Measurements from ENCODE around the gene PALLD.

PALLD gene

GRCh38 chr4:168690199-168690598 is 193.3 kb downstream of the PALLD start:
- no peak overlapping the region for H3K27ac ChIP-seq (ENCODE audit: poor library complexity, severe bottlenecking)
- no peaks in the 10 kb centered on the region for H3K27me3 ChIP-seq (ENCODE audit: insufficient read depth, poor library complexity, severe bottlenecking)
- ATAC-seq (ENCODE audit: low read depth): no peak
- no peaks in the 10 kb centered on the region for H3K36me3 ChIP-seq (ENCODE audit: low read depth)
- peaks cover 14% of the 10 kb centered on the region for H3K4me1 ChIP-seq (ENCODE audit: insufficient read depth, poor library complexity, severe bottlenecking)
- H3K4me3 ChIP-seq (ENCODE audit: severe bottlenecking): no peak overlapping the region
- no peaks in the 10 kb centered on the region for H3K9me3 ChIP-seq (ENCODE audit: severe bottlenecking)
- no peak for DNase-seq (ENCODE audit: low spot score)
- no peak for TF ChIP-seq CTCF (IDR thresholded peaks at IDR 0.05; ENCODE audit: poor library complexity, severe bottlenecking)

DNA sequence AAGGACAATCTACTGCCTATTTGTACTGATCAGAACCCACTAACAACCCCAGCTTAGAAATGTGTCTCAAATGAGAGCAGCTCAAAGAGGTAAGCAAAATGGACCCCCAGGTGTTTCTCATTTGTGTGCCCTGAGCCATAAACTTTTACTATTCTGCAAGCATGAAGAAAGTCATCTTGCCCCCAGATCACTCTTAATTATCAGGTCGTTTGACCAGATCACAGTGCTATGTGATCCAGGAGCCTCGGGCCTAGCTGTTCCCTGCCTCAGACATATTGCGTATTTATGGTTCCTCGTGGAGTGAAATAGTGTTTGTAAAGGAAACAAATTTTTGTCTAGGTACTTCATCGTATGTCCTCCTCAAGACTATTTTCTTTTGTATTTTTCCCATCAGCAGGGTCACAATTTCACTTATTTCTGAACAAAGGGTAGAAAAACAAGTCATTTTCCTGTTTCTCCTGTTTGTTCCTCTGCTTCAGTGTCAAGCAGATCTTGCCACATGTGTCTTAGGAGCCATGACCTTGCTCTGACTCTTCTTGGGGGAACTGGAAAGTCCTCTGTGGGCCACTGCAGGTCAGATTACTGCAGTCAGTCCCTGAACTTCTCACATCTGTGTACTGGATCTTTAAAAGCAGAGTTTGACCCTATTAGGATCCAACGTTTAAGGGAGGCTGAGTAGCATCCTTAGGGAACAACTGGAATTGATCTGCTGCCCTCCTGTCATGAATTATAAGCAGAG is 194.9 kb downstream of the PALLD start:
- no peak for TF ChIP-seq CTCF (IDR thresholded peaks at IDR 0.05; ENCODE audit: poor library complexity, severe bottlenecking)
- Histone ChIP-seq H3K27ac (ENCODE audit: poor library complexity, severe bottlenecking) (no peak overlapping the region), H3K4me3 (ENCODE audit: severe bottlenecking) (no peak overlapping the region), H3K27me3 (ENCODE audit: insufficient read depth, poor library complexity, severe bottlenecking) (no peaks in the 10 kb centered on the region), H3K4me1 (ENCODE audit: insufficient read depth, poor library complexity, severe bottlenecking) (peaks cover 22% of the 10 kb centered on the region), H3K36me3 (ENCODE audit: low read depth) (peaks cover 5% of the 10 kb centered on the region; the same call in 1 of the 2 replicates), H3K9me3 (ENCODE audit: severe bottlenecking) (no peaks in the 10 kb centered on the region)
- no peak for ATAC-seq (ENCODE audit: low read depth)
- no peak for DNase-seq (ENCODE audit: low spot score)

DNA sequence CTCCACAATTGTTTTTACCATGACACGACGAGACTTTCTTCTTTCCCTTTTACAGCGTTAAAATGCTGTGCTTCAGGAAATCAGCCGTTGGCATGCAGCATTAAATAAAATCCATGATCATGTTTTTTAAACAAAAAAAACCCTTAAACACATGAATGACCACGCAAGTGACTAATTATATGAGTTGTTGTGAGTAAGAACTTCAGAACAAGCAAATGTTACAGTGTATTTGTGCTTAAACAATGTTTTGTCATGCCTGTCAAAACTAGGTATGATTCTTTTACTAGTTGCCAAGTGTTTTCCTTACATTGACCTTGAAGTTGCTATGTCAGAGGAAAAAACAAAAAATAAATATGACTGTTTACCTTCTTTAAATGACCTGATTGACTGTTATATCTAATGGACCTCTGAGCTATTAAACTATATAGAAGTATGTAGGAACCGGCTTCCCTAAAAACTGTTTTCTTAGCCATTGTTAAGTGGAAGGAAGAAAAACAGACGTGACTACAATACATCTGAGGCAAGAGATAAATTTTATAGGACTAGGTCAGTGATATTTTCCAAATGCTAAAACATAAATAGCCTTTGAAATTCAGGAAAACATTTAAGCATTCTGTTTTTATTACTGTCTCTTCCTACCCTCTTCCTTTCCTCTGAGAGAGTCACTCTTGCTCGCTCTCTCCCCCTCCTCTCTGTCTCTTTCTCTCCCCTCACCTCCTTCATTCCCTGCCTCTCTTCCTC is 197.1 kb downstream of the PALLD start:
- H3K4me1 ChIP-seq (ENCODE audit: insufficient read depth, poor library complexity, severe bottlenecking): peaks cover 22% of the 10 kb centered on the region
- peak overlapping the region; percentile 90 for H3K27ac ChIP-seq (ENCODE audit: poor library complexity, severe bottlenecking)
- no peaks in the 10 kb centered on the region for H3K9me3 ChIP-seq (ENCODE audit: severe bottlenecking)
- DNase-seq (ENCODE audit: low spot score) (no peak), ATAC-seq (ENCODE audit: low read depth) (no peak)
- H3K4me3 ChIP-seq (ENCODE audit: severe bottlenecking): no peak overlapping the region
- no peaks in the 10 kb centered on the region for H3K27me3 ChIP-seq (ENCODE audit: insufficient read depth, poor library complexity, severe bottlenecking)
- TF ChIP-seq CTCF (IDR thresholded peaks at IDR 0.05; ENCODE audit: poor library complexity, severe bottlenecking): no peak
- H3K36me3 ChIP-seq (ENCODE audit: low read depth): peaks cover 5% of the 10 kb centered on the region; the same call in 1 of the 2 replicates

- Histone ChIP-seq H3K9me3 (ENCODE audit: severe bottlenecking) (no peaks in the 10 kb centered on the region), H3K36me3 (ENCODE audit: low read depth) (peaks cover 5% of the 10 kb centered on the region; the same call in 1 of the 2 replicates), H3K4me3 (ENCODE audit: severe bottlenecking) (no peak overlapping the region), H3K27ac (ENCODE audit: poor library complexity, severe bottlenecking) (peak overlapping the region; percentile 90), H3K4me1 (ENCODE audit: insufficient read depth, poor library complexity, severe bottlenecking) (peaks cover 22% of the 10 kb centered on the region), H3K27me3 (ENCODE audit: insufficient read depth, poor library complexity, severe bottlenecking) (no peaks in the 10 kb centered on the region)
- peak; percentile 86 for ATAC-seq (ENCODE audit: low read depth)
- no peak for DNase-seq (ENCODE audit: low spot score)
- TF ChIP-seq CTCF (IDR thresholded peaks at IDR 0.05; ENCODE audit: poor library complexity, severe bottlenecking): no peak
Measured at GRCh38 chr4:168694667-168695066, 197.8 kb downstream of the PALLD start.

All from RWPE2 (cell line).